ENCODE measurements around the gene THRB.

Gene THRB

DNA sequence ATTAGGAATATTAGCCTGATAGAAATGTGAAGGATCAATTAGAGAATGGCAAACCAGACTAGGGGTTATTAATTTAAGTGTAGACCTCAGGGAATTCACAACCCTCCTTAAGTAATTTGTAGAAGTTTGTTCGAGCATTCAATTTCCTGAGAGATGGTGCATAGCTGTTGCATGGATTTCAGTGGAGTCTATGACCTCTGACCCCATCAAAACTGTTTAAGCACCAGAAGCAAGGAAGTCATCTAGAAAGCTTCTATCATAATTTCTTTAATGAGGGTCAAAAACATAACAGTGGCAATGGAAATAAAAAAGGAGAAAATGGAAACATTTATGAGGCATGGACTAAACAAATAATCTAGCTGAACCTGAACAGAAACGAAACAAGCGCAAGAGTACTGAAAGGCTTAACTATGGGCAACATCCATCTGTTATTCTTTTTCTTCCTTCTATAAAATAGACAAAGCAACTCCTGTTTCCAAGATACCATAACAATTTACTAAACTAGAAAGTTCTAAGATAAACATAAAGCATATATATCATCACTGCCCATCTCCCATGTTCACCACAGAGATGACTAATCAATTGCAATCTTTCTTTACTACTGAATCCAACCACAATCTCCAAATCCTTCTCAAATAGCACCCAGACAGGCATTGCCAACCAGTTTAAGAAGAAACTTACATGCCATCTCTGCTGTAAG lies 151.4 kb downstream of the THRB start:
- DNase-seq, result no peak

GRCh38 chr3:24342275-24342674 lies 152.4 kb downstream of the THRB start:
- DNase-seq, result no peak

- DNase-seq, result no peak
Measured at GRCh38 chr3:24341668-24342067, 153.0 kb downstream of the THRB start.

GRCh38 chr3:24340966-24341365 lies 153.7 kb downstream of the THRB start:
- DNase-seq, result no peak

GRCh38 chr3:24340161-24340560 lies 154.5 kb downstream of the THRB start:
- no peak for DNase-seq

DNA sequence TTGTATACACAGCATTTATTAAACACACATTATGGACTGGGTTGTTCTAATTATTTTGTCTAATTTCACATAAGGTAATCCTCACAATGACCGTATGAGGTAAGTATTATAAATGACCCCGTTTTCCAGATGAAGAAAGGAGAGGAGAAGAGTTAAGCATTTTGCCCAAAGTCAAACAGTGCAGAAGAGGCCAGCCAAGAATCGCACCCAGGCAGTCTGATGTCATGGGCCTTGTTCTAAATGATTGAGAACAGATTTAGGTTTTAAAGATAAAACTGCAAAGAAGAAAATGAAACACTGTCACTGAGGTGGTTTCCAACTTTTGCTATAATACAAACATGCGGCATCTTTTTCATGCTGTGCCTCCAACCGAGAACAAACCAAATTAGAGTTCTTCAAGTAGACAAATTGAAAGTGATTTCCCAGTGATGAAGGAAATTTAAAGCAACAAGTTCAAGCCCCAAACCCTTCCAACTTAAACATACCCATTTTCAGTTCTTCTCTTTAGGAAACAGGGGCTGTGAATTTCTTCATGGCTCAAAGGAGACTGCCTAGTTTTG lies 155.3 kb downstream of the THRB start:
- DNase-seq, result no peak

GRCh38 chr3:24338409-24339130 lies 156.1 kb downstream of the THRB start:
- DNase-seq, result no peak

DNA sequence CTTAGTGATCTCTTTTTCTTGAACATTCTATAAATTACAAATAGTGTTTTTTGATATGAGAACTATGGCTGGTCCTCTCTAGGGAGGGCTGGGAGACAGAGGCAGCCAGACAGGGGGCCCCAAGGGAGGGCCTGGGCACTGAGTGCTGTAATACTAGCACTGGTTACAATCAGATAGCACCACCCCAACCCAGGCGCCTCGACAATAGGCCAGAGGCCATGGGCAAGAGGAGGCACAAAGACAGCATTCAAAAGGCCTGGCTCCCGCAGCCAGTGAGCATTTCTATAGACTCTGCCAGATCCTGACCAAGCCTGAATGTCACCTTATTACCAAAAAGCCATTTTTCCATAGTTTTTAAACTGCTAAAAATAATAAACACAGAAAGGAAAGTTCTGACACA lies 158.5 kb downstream of the THRB start:
- DNase-seq, result no peak

- DNase-seq, result no peak
Measured at GRCh38 chr3:24332092-24332491, 162.6 kb downstream of the THRB start.

DNA sequence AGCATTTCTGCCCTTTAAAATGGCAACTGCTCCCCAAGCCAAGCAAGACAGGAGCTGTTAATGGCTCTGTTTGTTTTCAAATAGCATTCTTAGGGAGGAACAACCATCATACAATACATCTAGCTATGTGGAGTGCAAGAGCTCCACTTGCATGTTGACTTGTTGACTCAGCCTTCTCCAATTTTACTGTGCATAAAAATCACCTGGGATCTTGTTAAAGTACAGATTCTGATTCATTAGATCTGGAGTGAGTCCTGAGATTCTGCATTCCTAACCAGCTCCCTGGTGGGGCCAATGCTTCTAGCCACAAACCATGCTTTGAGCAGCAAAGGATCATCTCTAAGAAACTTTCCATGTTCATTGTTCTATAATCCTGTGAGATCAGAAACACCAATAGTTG lies 171.4 kb downstream of the THRB start:
- no peak for DNase-seq

DNA sequence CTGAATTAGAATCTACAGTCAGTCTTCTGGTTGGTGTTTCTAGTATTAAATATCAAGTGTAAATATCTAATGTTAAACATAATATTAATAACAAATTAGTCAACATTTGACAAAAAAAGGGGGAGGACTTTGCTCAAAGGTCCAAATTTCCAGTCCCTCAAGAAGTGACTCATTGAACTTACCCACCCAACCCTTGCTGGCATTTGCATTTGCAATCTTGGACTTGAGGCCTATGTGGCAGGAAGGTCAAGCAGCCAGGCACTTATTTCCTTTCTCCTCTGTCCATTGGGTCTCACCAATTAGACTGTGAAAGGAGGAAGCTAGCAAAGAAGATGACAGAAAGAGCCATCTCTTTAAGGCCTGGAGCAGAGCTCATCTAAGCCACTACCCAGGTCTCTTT lies 174.0 kb downstream of the THRB start:
- no peak for DNase-seq

DNA sequence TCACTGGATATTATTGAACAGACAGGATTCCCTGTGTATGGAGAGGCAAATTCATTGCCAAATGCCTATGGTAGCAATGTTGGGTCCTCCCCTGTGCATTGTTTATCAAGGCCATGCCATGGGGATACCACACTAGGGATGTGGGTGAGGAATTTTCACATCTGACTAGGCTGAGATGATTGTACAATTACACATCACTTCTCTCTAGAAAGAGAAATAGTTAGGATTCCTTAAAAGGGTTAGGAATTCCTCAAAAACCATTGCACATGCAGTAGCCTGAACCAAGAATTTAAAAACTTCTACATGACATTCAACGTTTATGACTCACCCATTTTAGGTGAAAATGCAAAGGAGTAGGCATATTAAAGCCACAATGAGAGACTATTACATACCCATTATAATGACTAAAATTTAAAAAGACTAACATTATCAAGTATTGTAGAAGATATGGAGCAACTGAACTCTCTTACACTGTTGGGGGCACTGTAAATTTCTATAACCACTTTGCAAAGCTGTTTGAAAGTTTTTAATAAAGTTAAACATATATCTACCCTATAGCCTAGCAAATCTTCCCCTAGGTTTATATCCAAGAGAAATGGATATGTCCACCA lies 175.9 kb downstream of the THRB start:
- no peak for DNase-seq

DNA sequence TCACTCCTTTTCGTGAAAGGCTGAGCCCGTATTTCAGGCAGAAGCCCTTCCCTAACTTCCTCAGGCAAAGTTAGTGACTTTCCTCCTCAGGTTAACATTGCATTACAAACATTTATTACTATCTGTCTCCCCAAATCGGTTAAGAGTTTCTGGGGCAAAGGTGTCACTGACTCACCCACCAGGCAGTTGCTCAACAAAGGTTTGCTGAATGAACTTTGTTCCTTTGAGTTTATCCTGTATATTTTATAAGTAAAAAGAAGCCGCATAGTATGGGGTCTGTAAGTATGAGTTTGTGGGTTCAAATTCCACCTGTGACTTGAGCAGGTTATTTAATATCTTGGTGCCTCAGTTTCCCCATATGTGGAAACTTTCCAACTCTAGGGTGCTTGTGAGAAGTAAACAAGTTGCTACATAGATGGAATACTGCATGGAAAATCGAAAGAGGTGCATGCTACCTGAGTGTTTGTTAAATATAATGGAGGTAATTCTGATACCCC lies 177.7 kb downstream of the THRB start:
- DNase-seq, result no peak

DNA sequence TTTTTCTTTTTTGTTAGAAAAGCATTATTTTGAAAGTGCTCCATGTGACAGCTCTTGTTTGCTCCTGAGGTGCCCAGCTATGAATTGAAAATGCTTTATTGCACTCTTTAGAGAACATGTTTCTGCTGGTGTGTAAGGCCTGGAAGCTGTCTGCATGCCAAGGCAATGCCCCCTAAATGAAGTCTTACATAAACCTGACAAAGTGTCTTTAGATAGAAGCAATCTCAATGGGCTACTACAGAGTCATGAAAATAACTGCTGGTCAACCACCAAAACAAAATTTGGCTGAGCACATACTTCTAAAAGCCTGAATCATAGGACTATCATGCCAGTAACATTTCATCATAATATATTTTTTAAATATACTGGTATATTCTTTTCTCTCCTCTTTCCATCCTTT lies 178.7 kb downstream of the THRB start:
- DNase-seq, result no peak

DNA sequence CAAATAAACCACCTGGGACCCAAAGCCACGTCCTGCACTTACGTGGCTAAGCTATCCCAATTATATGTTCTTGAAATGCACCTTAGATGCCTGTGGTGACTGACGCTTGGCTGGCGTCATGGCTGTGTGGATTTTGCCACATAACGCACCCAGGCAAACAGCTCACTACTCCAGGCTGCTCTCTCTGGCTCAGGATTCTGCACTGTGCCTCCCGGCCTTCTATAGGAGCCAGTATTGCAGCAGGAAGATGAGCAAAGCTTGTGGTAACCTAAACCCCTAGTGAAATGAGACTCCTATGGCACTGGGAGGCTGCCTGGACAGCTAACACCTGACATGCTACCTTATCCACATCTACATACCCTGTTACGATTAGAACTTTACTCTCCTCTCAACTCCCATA lies 179.3 kb downstream of the THRB start:
- DNase-seq, result no peak

GRCh38 chr3:24311881-24312280 lies 182.8 kb downstream of the THRB start:
- no peak for DNase-seq

DNA sequence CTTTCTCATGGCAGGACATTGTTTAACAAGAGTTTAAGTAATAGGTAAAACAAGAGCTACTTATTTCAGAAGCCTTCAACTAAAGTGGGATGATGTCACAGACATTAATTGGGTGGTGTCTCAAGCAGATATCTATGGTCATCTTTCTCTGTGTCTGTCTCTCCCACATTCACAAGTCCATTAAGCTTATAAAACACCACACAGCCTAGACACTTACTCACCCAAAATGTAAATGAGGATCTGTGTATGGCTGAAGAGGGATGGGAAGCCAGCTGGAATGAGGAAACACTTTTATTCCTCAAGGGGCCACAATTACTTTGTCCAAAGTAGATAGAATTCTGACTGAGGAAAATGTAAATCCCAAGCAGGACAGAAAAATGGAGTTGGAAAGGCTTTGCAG lies 183.8 kb downstream of the THRB start:
- DNase-seq, result no peak

DNA sequence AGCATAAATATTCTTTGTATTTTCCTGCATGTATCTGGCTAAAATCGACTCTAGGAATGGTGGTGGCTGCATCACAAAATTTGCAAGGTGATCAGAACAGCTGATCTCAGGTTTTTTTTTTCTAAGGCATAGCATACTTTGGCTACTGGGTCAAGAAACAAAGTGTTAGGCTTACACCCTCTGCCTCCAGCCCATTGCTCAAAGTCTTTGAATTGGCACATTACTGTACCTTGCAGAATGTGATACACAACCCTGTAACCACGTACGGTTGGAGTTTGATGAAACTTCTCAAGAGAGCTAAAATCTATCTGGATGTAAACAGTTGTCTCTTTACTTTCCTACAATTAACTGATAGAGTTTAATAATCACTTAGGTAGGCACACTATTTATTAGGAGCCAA lies 188.1 kb downstream of the THRB start:
- no peak for DNase-seq

GRCh38 chr3:24305795-24306467 lies 188.7 kb downstream of the THRB start:
- no peak for DNase-seq

GRCh38 chr3:24303057-24303754 lies 191.4 kb downstream of the THRB start:
- DNase-seq, result no peak

GRCh38 chr3:24302396-24302795 lies 192.3 kb downstream of the THRB start:
- DNase-seq, result no peak

DNA sequence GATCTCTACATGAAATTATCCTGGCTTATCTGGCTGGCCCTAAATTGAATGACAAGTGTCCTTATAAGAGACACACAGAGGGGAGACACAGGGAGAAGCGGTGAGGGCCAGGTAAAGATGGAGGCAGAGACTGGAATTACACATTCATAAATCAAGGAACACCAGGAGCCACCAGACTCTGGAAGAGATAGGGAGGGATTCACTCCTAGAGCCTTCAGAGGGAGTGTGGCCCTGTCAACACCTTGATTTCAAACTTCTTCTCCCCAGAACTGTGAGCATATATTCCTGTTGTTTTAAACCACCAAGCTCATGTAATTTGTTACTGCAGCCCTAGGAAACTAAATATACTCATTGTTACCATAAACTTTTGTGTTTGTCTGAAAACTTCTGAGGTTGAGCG lies 193.7 kb downstream of the THRB start:
- no peak for DNase-seq

Measured in activated T-cell treated with anti-CD3 and anti-CD28 coated beads, Interleukin-2, amount 50 U/mL, for 48 hours (primary cell).